Stomach (tissue), 4 donors: Measurements from ENCODE around the gene RPS18.

ENCODE experiments used
- CTCF ChIP-seq, 7 experiments: fragments of 450-650 bp in 4 of 7; fragments of 200-600 bp in 3 of 7; sonication (generic) in 3 of 7; IDR thresholded peaks; one replicate each; pipeline ENCODE4 v1.5.1; 2016 to 2019; ENCODE audit warnings: antibody characterized with exemption in 7 of 7, control low read depth in 2 of 7, mild to moderate bottlenecking in 1 of 7
- EP300 ChIP-seq: sonication (generic); formaldehyde crosslinking; IDR thresholded peaks from one replicate; pipeline ENCODE4 v1.6.1; 2017; ENCODE audit warnings: antibody characterized with exemption
- POLR2A ChIP-seq, 4 donors: fragments of 450-650 bp; IDR thresholded peaks; one replicate each; pipeline ENCODE4 v1.6.1; 2016; ENCODE audit warnings: antibody characterized with exemption in 4 of 4, control low read depth in 2 of 4, mild to moderate bottlenecking in 1 of 4, moderate library complexity in 1 of 4
- POLR2AphosphoS5 ChIP-seq, 3 donors: sonication (generic); formaldehyde crosslinking; IDR thresholded peaks; one replicate each; pipeline ENCODE4 v1.6.1; 2016; ENCODE audit warnings: antibody characterized with exemption in 3 of 3

- TF ChIP-seq CTCF (IDR thresholded peaks at IDR 0.05) = no peak
- no peak for TF ChIP-seq POLR2A (IDR thresholded peaks at IDR 0.05)
- no peak for TF ChIP-seq POLR2AphosphoS5 (IDR thresholded peaks at IDR 0.05)
- no peak for TF ChIP-seq EP300
Observed at GRCh38 chr6:33288141-33288920, 16.5 kb downstream of the RPS18 start.
